GM12891 (cell line): ENCODE data around the gene PPDPF.
"Not testable (repeated sequence)": the region's sequence is repeated elsewhere in the genome, so short reads cannot be mapped to it uniquely, and the experiment has no call there.

Source experiments
- DNase-seq: peaks from one replicate; pipeline ENCODE4 v3.0.0; 2011; ENCODE audit warnings: low spot score; ENCODE audit not compliant: insufficient read length
- FAIRE-seq: peaks from 2 replicates; lab custom pipeline; 2011; peaks lifted over from hg19 to GRCh38; lab: Jason Lieb, UNC
- PAX5 ChIP-seq: IDR thresholded peaks from 2 replicates; pipeline ENCODE4 v1.6.1; 2011; ENCODE audit warnings: low read length, moderate library complexity, mild to moderate bottlenecking; ENCODE audit not compliant: insufficient read depth, severe bottlenecking
- POLR2A ChIP-seq: IDR thresholded peaks from 2 replicates; pipeline ENCODE4 v1.6.1; 2011; ENCODE audit warnings: low read depth, low read length, control low read depth
- POLR2AphosphoS5 ChIP-seq: IDR thresholded peaks from 2 replicates; pipeline ENCODE4 v1.6.1; 2011; ENCODE audit warnings: low read depth, low read length, control low read depth
- POU2F2 ChIP-seq: IDR thresholded peaks from 2 replicates; pipeline ENCODE4 v1.6.1; 2011; ENCODE audit warnings: low read depth, mild to moderate bottlenecking, control low read depth, low read length, moderate library complexity
- SPI1 ChIP-seq: IDR thresholded peaks from 2 replicates; pipeline ENCODE4 v1.6.1; 2011; ENCODE audit warnings: low read depth, low read length, control low read depth
- TAF1 ChIP-seq: IDR thresholded peaks from 2 replicates; pipeline ENCODE4 v1.6.1; 2011; ENCODE audit warnings: low read depth, low read length, control low read depth

The PPDPF gene

GRCh38 chr20:63555661-63556381, 35.3 kb downstream of the PPDPF start:
- DNase-seq = no peak
- TF ChIP-seq POU2F2 (no peak), TAF1 (no peak), SPI1 (no peak), POLR2A (no peak), PAX5 (no peak), POLR2AphosphoS5 (no peak)
- FAIRE-seq = no peak

GRCh38 chr20:63556873-63557478, 36.4 kb downstream of the PPDPF start:
- DNase-seq (no peak), FAIRE-seq (no peak)
- peak; percentile 37; the same call in 1 of the 2 replicates for TF ChIP-seq POLR2AphosphoS5
- TF ChIP-seq TAF1 = no peak

- no peak for FAIRE-seq
- no peak for DNase-seq
- TF ChIP-seq PAX5 (no peak), TAF1 (no peak), POLR2A (no peak), POU2F2 (no peak), POLR2AphosphoS5 (no peak), SPI1 (no peak)
Observed at GRCh38 chr20:63557481-63557891, 36.9 kb downstream of the PPDPF start.

GRCh38 chr20:63558804-63559484, 38.4 kb downstream of the PPDPF start:
- DNase-seq (no peak), FAIRE-seq (no peak)
- TF ChIP-seq POLR2AphosphoS5 = no peak
- no peak for TF ChIP-seq SPI1
- no peak for TF ChIP-seq PAX5
- TF ChIP-seq POU2F2 = no peak
- TF ChIP-seq POLR2A = no peak
- no peak for TF ChIP-seq TAF1

- DNase-seq = not testable (repeated sequence)
- FAIRE-seq = peak; percentile 28
Observed at GRCh38 chr20:63559485-63560332, 39.1 kb downstream of the PPDPF start.

- TF ChIP-seq PAX5 = no peak
- TF ChIP-seq SPI1 = no peak
- TF ChIP-seq POLR2A = no peak
- no peak for TF ChIP-seq TAF1
- no peak for TF ChIP-seq POU2F2
- TF ChIP-seq POLR2AphosphoS5 = no peak
- DNase-seq = no peak
- FAIRE-seq = no peak
Observed at GRCh38 chr20:63560333-63560805, 39.8 kb downstream of the PPDPF start.

GRCh38 chr20:63560856-63561609, 40.5 kb downstream of the PPDPF start:
- DNase-seq (no peak), FAIRE-seq (no peak)
- no peak for TF ChIP-seq TAF1
- no peak for TF ChIP-seq POLR2AphosphoS5

- TF ChIP-seq TAF1 (no peak), PAX5 (no peak), SPI1 (no peak), POU2F2 (no peak), POLR2AphosphoS5 (no peak), POLR2A (no peak)
- DNase-seq = no peak
- no peak for FAIRE-seq
Observed at GRCh38 chr20:63561624-63562396, 41.2 kb downstream of the PPDPF start.
